Hematopoietic multipotent progenitor cell treated with erythropoietin and hydrocortisone succinate and interleukin-3 and kit ligand, for 6 days (in vitro differentiated cells): ENCODE results near the gene FGGY.
"Not testable (repeated sequence)": the region's sequence is repeated elsewhere in the genome, so short reads cannot be mapped to it uniquely, and the experiment has no call there.

Experiments
- DNase-seq: peaks from one replicate; pipeline ENCODE4 v3.0.0-alpha.2; 2015

FGGY gene

GRCh38 chr1:59522925-59523505 lies 226.1 kb downstream of the FGGY start:
- no peak for DNase-seq

GRCh38 chr1:59523745-59524450 lies 227.0 kb downstream of the FGGY start:
- DNase-seq: no peak

- DNase-seq: no peak
Measured at GRCh38 chr1:59526240-59526639, 229.3 kb downstream of the FGGY start.

GRCh38 chr1:59528471-59528870 lies 231.6 kb downstream of the FGGY start:
- DNase-seq: no peak

- no peak for DNase-seq
Measured at GRCh38 chr1:59528900-59529299, 232.0 kb downstream of the FGGY start.

- DNase-seq: no peak
Measured at GRCh38 chr1:59530119-59530518, 233.2 kb downstream of the FGGY start.

- no peak for DNase-seq
Measured at GRCh38 chr1:59532102-59532501, 235.2 kb downstream of the FGGY start.

GRCh38 chr1:59538476-59538875 lies 241.6 kb downstream of the FGGY start:
- DNase-seq: not testable (repeated sequence)

GRCh38 chr1:59539961-59540681 lies 243.2 kb downstream of the FGGY start:
- DNase-seq: no peak

GRCh38 chr1:59541161-59541560 lies 244.3 kb downstream of the FGGY start:
- DNase-seq: no peak

- DNase-seq: no peak
Measured at GRCh38 chr1:59541891-59542290, 245.0 kb downstream of the FGGY start.

- no peak for DNase-seq
Measured at GRCh38 chr1:59543211-59543668, 246.3 kb downstream of the FGGY start.

GRCh38 chr1:59544615-59545293 lies 247.9 kb downstream of the FGGY start:
- DNase-seq: no peak

GRCh38 chr1:59545830-59546229 lies 248.9 kb downstream of the FGGY start:
- no peak for DNase-seq

- DNase-seq: no peak
Measured at GRCh38 chr1:59549066-59549837, 252.4 kb downstream of the FGGY start.

- peak; percentile 40 for DNase-seq
Measured at GRCh38 chr1:59549903-59550302, 253.0 kb downstream of the FGGY start.

GRCh38 chr1:59552007-59552406 lies 255.1 kb downstream of the FGGY start:
- peak; percentile 9 for DNase-seq

GRCh38 chr1:59553371-59553770 lies 256.5 kb downstream of the FGGY start:
- no peak for DNase-seq

GRCh38 chr1:59554011-59554663 lies 257.2 kb downstream of the FGGY start:
- DNase-seq: no peak

- no peak for DNase-seq
Measured at GRCh38 chr1:59554752-59555151, 257.9 kb downstream of the FGGY start.

- no peak for DNase-seq
Measured at GRCh38 chr1:59556398-59556797, 259.5 kb downstream of the FGGY start.
